Fibroblast of the aortic adventitia (primary cell): ENCODE results near the gene MYBPHL. TPM values are rescaled to one million over a fixed set of nuclear protein-coding genes. Genes with fewer than 3 reads are reported as not detected.

Source experiments
- DNase-seq: peaks from one replicate; pipeline ENCODE4 v3.0.0-alpha.2; 2010; ENCODE audit warnings: low read depth
- H3K4me3 ChIP-seq: 2 replicates; pipeline ENCODE4 v1.5.1; 2011; ENCODE audit warnings: low read depth, mild to moderate bottlenecking, control low read depth, low read length, moderate library complexity
- total RNA-seq: library from RNA; depleted of rRNA; stranded (reverse); fragments of >200 nt; gene quantifications from 2 replicates; pipeline ENCODE4 v1.2.3, GENCODE V29; 2012; ENCODE audit warnings: low replicate concordance
- TF ChIP-seq, protein P1 (sequence below): IDR thresholded peaks from 2 replicates; pipeline ENCODE4 v1.5.1; 2011; ENCODE audit warnings: mild to moderate bottlenecking, low read length, control low read depth, inconsistent platforms; ENCODE audit not compliant: insufficient read depth

Gene MYBPHL
- total RNA-seq, 1 donor, result not detected

DNA sequence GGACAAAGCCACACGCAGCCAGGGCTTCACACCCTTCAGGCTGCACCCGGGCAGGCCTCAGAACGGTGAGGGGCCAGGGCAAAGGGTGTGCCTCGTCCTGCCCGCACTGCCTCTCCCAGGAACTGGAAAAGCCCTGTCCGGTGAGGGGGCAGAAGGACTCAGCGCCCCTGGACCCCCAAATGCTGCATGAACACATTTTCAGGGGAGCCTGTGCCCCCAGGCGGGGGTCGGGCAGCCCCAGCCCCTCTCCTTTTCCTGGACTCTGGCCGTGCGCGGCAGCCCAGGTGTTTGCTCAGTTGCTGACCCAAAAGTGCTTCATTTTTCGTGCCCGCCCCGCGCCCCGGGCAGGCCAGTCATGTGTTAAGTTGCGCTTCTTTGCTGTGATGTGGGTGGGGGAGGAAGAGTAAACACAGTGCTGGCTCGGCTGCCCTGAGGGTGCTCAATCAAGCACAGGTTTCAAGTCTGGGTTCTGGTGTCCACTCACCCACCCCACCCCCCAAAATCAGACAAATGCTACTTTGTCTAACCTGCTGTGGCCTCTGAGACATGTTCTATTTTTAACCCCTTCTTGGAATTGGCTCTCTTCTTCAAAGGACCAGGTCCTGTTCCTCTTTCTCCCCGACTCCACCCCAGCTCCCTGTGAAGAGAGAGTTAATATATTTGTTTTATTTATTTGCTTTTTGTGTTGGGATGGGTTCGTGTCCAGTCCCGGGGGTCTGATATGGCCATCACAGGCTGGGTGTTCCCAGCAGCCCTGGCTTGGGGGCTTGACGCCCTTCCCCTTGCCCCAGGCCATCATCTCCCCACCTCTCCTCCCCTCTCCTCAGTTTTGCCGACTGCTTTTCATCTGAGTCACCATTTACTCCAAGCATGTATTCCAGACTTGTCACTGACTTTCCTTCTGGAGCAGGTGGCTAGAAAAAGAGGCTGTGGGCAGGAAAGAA is 32.0 kb downstream of the MYBPHL start:
- TF ChIP-seq, protein P1, sequence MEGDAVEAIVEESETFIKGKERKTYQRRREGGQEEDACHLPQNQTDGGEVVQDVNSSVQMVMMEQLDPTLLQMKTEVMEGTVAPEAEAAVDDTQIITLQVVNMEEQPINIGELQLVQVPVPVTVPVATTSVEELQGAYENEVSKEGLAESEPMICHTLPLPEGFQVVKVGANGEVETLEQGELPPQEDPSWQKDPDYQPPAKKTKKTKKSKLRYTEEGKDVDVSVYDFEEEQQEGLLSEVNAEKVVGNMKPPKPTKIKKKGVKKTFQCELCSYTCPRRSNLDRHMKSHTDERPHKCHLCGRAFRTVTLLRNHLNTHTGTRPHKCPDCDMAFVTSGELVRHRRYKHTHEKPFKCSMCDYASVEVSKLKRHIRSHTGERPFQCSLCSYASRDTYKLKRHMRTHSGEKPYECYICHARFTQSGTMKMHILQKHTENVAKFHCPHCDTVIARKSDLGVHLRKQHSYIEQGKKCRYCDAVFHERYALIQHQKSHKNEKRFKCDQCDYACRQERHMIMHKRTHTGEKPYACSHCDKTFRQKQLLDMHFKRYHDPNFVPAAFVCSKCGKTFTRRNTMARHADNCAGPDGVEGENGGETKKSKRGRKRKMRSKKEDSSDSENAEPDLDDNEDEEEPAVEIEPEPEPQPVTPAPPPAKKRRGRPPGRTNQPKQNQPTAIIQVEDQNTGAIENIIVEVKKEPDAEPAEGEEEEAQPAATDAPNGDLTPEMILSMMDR, result no peak
- DNase-seq, result no peak
- no peak overlapping the region for H3K4me3 ChIP-seq

DNA sequence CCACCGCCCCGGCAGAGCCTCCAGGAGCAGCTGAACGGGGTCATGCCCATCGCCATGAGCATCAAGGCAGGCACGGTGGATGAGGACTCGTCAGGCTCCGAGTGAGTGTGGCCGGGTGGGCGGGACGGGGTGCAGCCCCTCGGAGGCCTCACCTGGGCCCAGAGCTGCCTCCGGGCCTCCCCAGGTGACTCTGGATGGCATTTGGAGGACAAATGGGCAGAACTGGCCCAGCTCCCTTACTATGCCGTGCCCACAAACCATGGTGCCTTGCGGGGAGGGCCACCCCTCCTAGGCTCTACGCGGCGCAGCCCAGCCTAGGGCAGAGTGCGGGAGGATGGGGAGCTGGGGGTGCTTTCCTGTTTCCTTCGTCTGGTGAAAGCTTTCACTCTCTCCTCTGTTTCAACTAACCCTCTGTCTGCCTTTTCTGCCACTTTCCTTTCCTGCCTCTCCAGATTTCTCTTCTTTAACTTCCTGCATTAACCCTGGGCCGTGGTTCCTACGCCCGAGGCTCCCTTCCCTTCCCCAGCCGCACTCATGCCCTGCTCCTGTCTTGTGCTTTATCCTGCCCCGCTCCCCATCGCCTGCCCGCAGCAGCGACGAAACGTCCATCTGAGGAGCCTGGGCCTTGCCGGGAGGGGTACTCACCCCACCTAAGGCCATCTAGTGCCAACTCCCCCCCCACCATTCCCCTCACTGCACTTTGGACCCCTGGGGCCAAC is 33.1 kb downstream of the MYBPHL start:
- no peak overlapping the region for H3K4me3 ChIP-seq
- DNase-seq, result no peak
- TF ChIP-seq, protein P1, result no peak

DNA sequence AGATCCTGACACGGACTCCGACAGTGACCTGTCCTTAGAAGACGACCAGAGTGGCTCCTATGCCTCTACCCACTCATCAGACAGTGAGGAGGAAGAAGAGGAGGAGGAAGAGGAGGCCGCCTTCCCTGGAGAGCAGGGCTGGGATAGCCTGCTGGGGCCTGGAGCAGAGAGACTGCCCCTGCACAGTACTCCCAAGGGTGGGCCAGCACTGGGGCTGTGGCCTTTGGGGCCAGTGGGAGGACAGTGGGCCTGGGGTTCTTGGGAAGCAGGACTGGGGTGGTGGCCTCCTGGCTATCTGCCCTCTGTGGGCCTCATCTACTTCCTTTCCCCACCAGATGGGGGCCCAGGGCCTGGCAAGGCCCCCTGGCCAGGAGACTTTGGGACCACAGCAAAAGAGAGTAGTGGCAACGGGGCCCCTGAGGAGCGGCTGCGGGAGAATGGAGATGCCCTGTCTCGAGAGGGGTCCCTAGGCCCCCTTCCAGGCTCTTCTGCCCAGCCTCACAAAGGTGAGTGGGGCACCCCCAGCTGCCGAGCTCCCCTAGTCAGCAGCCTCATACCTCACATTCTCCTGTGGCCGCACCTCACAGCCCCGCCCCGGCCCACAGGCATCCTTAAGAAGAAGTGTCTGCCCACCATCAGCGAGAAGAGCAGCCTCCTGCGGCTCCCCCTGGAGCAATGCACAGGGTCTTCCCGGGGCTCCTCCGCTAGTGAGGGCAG is 33.8 kb downstream of the MYBPHL start:
- no peak for DNase-seq
- TF ChIP-seq, protein P1, result no peak
- H3K4me3 ChIP-seq, result no peak overlapping the region

DNA sequence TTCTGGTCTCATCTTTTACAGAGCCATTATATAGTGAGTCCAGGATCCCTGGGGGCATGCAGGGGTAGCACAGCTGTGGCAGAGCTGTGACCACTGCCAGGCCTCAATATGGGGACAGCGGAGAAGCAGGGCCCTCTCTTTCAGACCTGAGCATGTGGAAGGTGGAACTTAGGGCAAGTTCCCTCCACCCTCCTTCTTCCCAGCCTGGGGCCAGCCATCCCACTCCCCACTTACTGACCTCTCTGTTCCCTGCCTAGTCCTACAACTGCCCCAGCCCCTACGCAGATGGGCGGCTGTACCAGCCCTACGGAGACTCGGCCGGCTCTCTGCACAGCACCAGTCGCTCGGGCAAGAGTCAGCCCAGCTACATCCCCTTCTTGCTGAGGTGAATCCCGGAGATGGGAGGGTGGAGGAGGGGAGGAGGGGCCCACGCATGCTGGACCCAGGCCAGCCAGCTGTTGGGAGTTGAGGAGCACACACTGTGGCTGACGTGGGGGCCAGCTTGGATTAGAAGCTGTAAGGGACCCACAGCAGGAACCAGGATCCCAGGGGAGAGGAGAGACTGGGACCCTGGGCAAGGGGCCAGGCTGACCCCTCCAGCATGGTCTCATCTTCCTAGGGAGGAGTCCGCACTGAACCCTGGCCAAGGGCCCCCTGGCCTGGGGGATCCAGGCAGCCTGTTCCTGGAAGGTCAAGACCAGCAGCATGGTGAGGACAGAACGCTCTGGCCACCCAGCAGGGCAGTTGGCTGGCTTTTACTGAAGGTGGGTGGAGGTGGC is 34.6 kb downstream of the MYBPHL start:
- no peak for DNase-seq
- TF ChIP-seq, protein P1, result no peak
- H3K4me3 ChIP-seq, result no peak overlapping the region

DNA sequence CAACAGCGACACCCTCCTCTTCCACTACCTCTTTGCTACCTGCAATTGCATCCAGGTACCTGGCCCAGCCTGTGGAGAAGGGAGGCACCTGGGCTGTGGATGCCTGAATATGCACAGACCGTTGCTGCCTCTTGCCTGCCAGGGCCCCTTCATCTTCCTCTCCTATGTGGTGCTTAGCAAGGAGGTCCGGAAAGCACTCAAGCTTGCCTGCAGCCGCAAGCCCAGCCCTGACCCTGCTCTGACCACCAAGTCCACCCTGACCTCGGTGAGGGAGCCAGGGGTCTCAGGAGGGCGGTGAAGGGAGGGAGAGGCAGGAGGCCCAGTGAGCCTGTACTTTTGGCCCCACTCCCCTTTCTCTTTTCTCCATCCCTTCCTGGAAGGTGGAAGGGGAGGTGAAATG is 35.4 kb downstream of the MYBPHL start:
- no peak for DNase-seq

More for the DNA sequence above, 35.4 kb downstream of the MYBPHL start:
- no peak overlapping the region for H3K4me3 ChIP-seq
- TF ChIP-seq, protein P1, result no peak
